ENCODE measurements around the gene CLEC5A. TPM values are rescaled to one million over a fixed set of nuclear protein-coding genes. Genes with fewer than 3 reads are reported as not detected.
"Not testable (repeated sequence)": the region's sequence is repeated elsewhere in the genome, so short reads cannot be mapped to it uniquely, and the experiment has no call there.

CLEC5A gene
- not detected in 2 replicates for total RNA-seq

- intact Hi-C loops (cut with micrococcal nuclease), result no loop called here
Measured at GRCh38 chr7:141946796-141947195, at the start of gene CLEC5A. Gene CLEC5A, minus strand, starts transcription at chr7:141946974. Its CDS starts 682 bp downstream, at chr7:141946292.

GRCh38 chr7:141993354-141993753 lies 46.6 kb upstream of the CLEC5A start:
- intact Hi-C loops (cut with micrococcal nuclease), result no loop called here

- intact Hi-C loops (cut with micrococcal nuclease), result no loop called here
Measured at GRCh38 chr7:141992688-141993087, 45.9 kb upstream of the CLEC5A start.

- intact Hi-C loops (cut with micrococcal nuclease), result no loop called here
Measured at GRCh38 chr7:141992156-141992555, 45.4 kb upstream of the CLEC5A start.

- intact Hi-C loops (cut with micrococcal nuclease), result no loop called here
Measured at GRCh38 chr7:141991140-141991539, 44.4 kb upstream of the CLEC5A start.

- intact Hi-C loops (cut with micrococcal nuclease), result no loop called here
Measured at GRCh38 chr7:141990011-141990725, 43.4 kb upstream of the CLEC5A start.

GRCh38 chr7:141987803-141988202 lies 41.0 kb upstream of the CLEC5A start:
- intact Hi-C loops (cut with micrococcal nuclease), result not testable (repeated sequence)

- intact Hi-C loops (cut with micrococcal nuclease), result no loop called here
Measured at GRCh38 chr7:141986923-141987322, 40.1 kb upstream of the CLEC5A start.

GRCh38 chr7:141985926-141986325 lies 39.2 kb upstream of the CLEC5A start:
- intact Hi-C loops (cut with micrococcal nuclease), result not testable (repeated sequence)

GRCh38 chr7:141979568-141979967 lies 32.8 kb upstream of the CLEC5A start:
- intact Hi-C loops (cut with micrococcal nuclease), result loop anchor here (10.0 kb wide), 2 partner anchors 125 to 405 kb away; no protein-coding TSS in a partner anchor

- intact Hi-C loops (cut with micrococcal nuclease), result loop anchor here (10.0 kb wide), 2 partner anchors 126 to 406 kb away; no protein-coding TSS in a partner anchor
Measured at GRCh38 chr7:141978351-141978750, 31.6 kb upstream of the CLEC5A start.

GRCh38 chr7:141976524-141977245 lies 29.9 kb upstream of the CLEC5A start:
- intact Hi-C loops (cut with micrococcal nuclease), result loop anchor here (1.0 to 10.0 kb wide), 8 partner anchors 128 to 1239 kb away; no protein-coding TSS in a partner anchor

GRCh38 chr7:141975806-141976523 lies 29.2 kb upstream of the CLEC5A start:
- intact Hi-C loops (cut with micrococcal nuclease), result loop anchor here (1.0 to 10.0 kb wide), 8 partner anchors 129 to 1239 kb away; no protein-coding TSS in a partner anchor

GRCh38 chr7:141974831-141975230 lies 28.1 kb upstream of the CLEC5A start:
- intact Hi-C loops (cut with micrococcal nuclease), result loop anchor here (10.0 kb wide), 2 partner anchors 130 to 410 kb away; no protein-coding TSS in a partner anchor

- intact Hi-C loops (cut with micrococcal nuclease), result loop anchor here (10.0 kb wide), 2 partner anchors 131 to 411 kb away; no protein-coding TSS in a partner anchor
Measured at GRCh38 chr7:141973673-141974072, 26.9 kb upstream of the CLEC5A start, which contains the start of gene TAS2R38. Gene TAS2R38, minus strand, starts transcription at chr7:141973773. Its CDS starts 84 bp downstream, at chr7:141973689.

- intact Hi-C loops (cut with micrococcal nuclease), result no loop called here
Measured at GRCh38 chr7:141960687-141961422, 14.1 kb upstream of the CLEC5A start.

- intact Hi-C loops (cut with micrococcal nuclease), result no loop called here
Measured at GRCh38 chr7:141956084-141956483, 9.3 kb upstream of the CLEC5A start.

GRCh38 chr7:141954334-141954733 lies 7.6 kb upstream of the CLEC5A start:
- intact Hi-C loops (cut with micrococcal nuclease), result no loop called here

GRCh38 chr7:141952461-141952860 lies 5.7 kb upstream of the CLEC5A start:
- intact Hi-C loops (cut with micrococcal nuclease), result no loop called here

- intact Hi-C loops (cut with micrococcal nuclease), result no loop called here
Measured at GRCh38 chr7:141950806-141951205, 4.0 kb upstream of the CLEC5A start.

- intact Hi-C loops (cut with micrococcal nuclease), result no loop called here
Measured at GRCh38 chr7:141949911-141950310, 3.1 kb upstream of the CLEC5A start.

Measured in T-helper 1 cell treated with Interleukin-12 subunit alpha and Interleukin-12 subunit beta and Interleukin-4 antibody, amounts not matched to agents 30 ng/mL and 1 ng/mL, for 36 hours (primary cell).